Prostate gland (tissue), 2 donors: ENCODE data around the gene RNF6.

Experiments
- CTCF ChIP-seq, 4 experiments: fragments of 200-600 bp in 2 of 4; fragments of 450-650 bp in 2 of 4; sonication (generic) in 2 of 4; IDR thresholded peaks; 1 replicate in 3 of 4; 2 replicates in 1 of 4; pipeline ENCODE4 v1.5.1; 2016 to 2019; ENCODE audit warnings: antibody characterized with exemption in 4 of 4, mild to moderate bottlenecking in 2 of 4, moderate library complexity in 2 of 4
- POLR2A ChIP-seq: fragments of 450-650 bp; IDR thresholded peaks from one replicate; pipeline ENCODE4 v1.6.1; 2016; ENCODE audit warnings: antibody characterized with exemption, mild to moderate bottlenecking
- POLR2AphosphoS5 ChIP-seq: sonication (generic); formaldehyde crosslinking; IDR thresholded peaks from one replicate; pipeline ENCODE4 v1.6.1; 2017; ENCODE audit warnings: antibody characterized with exemption

GRCh38 chr13:26253262-26253786 is 31.2 kb upstream of the RNF6 start:
- TF ChIP-seq CTCF (IDR thresholded peaks at IDR 0.05) (no peak), POLR2A (no peak), POLR2AphosphoS5 (no peak)
